Measurements from ENCODE around the gene PON3.
A peak's percentile ranks its signal among the peaks of the same experiment; 100 is the strongest.

Gene PON3

DNA sequence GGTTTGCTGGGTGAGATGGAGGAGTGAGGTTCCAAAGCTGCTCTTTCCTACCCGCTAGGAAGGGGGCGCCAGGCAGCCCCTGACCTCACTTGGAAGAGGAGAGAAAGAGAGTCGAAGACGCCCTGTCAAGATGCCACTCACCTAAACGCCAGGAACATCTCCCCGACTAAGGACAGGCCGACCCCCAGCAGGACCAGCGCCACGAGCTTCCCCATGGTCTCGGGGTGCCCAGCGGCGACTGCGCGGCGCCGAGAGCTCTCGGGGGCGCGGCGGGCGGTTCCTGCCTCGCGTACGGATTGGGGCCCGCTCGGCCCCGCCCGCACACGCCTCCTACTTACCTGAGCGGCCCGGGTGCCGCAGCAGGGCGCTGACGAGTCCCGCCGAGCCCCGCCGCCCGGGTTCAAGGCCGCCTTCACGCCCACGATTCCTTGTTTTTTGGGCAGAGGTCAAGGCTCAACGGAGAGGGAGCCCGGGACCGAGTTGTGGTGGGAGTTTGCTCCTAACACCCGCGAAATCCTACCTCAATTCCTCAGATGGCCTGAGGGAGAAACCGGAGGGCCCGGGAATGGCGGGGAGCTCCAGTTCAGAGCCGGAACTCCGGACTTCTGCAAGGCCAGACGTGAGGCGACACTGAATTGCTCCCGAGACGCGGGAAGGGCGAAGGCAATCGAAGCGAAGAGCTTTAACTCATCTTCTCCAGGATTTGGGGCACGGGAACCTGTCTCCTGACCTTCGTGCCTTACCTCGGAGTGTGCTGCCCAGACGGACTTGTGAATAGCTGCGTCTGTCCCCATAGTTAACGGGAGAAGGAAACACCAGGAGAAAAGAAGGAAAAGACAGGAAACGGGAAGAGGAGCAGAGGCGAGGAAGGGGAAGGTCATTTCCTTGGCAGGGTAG, at the start of gene PON3:
PON3 (minus strand) TSS at position 240 of the 897 bp plus-strand sequence; CDS start at position 215, 25 bp downstream.
- Histone ChIP-seq H3K4me1 (no peaks in the 10 kb centered on the region), H3K4me2 (no peak within 1 kb of the TSS), H3K27me3 (no peaks in the 10 kb centered on the region), H3K4me3 (no peak within 1 kb of the TSS), H4K20me1 (no peaks in the 10 kb centered on the region), H3K36me3 (no peaks in the 10 kb centered on the region), H3K27ac (no peak within 1 kb of the TSS), H3K9ac (no peak within 1 kb of the TSS), H3K9me3 (peaks cover 11% of the 10 kb centered on the region)
- TF ChIP-seq Cebpa-rat (IDR thresholded peaks at IDR 0.05), result no peak

DNA sequence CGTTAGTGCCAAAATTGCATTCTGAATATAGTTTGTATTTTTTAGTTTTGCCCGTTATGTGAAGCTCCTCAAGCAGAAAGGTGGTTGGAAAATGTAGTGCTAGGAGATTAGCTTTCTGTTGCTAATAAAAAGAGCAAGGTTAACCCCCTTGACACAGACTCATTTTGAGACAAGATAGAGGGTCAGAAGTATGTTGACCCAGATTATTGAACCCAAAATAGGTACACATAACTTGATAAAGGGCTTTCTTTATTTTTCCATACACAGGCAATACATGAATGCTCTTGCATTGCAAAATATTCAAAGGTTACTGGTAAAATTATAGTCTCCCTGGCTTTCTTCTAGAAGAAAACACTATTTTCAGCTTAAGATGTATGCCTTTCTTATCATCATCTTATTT, 48.6 kb upstream of the PON3 start:
- Histone ChIP-seq H3K4me1 (no peaks in the 10 kb centered on the region), H3K27ac (no peak overlapping the region), H3K36me3 (no peaks in the 10 kb centered on the region), H4K20me1 (no peaks in the 10 kb centered on the region), H3K27me3 (no peaks in the 10 kb centered on the region), H3K9me3 (no peaks in the 10 kb centered on the region), H3K9ac (no peak overlapping the region), H3K4me3 (no peak overlapping the region), H3K4me2 (no peak overlapping the region)
- no peak for TF ChIP-seq Cebpa-rat (IDR thresholded peaks at IDR 0.05)

DNA sequence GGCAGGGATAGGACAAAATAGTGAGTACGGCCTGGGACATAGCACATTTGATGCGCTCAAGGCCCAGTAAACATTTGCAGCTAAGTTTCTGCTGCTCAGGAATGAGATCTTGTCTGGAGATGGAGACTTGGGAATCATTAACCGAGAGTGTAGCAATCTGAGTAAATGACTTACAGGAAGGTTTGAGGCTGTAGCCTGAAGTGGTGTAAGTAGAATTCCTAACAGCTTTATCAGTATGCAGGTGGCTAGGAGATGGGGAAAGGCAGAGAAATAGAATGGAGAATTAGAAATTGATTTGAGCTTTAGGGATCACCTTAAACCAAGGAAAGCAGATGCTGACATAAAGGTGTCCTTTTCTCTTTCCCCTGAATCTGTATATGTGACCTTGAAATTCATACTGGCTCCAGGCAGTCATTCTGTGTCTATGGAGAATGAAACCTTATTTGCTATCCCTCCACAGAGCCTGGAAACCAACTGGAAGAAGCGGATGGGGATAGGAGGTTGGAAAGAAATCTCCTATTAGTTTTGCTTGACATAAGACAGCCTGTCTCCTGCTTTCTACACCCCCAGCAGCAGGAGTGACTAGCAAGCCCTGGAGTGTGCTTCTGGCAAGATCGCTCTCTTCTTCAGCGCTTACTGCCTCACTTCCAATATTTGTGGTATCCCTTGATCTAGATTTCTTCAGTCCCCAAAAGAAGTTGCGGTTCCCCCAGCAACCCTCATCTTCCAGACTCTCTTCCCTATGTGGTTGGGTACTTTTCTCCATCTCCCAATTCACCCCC, 45.1 kb upstream of the PON3 start:
- Histone ChIP-seq H3K4me1 (peaks cover 3% of the 10 kb centered on the region), H3K9me3 (no peaks in the 10 kb centered on the region), H3K36me3 (no peaks in the 10 kb centered on the region), H4K20me1 (no peaks in the 10 kb centered on the region), H3K4me2 (no peak overlapping the region), H3K27ac (no peak overlapping the region), H3K9ac (no peak overlapping the region), H3K4me3 (no peak overlapping the region), H3K27me3 (no peaks in the 10 kb centered on the region)
- TF ChIP-seq Cebpa-rat (IDR thresholded peaks at IDR 0.05), result no peak

- H3K4me1 ChIP-seq, result peaks cover 10% of the 10 kb centered on the region
- no peak overlapping the region for H3K4me2 ChIP-seq
- no peaks in the 10 kb centered on the region for H3K27me3 ChIP-seq
Measured at GRCh38 chr7:95440394-95441038, 44.3 kb upstream of the PON3 start.

DNA sequence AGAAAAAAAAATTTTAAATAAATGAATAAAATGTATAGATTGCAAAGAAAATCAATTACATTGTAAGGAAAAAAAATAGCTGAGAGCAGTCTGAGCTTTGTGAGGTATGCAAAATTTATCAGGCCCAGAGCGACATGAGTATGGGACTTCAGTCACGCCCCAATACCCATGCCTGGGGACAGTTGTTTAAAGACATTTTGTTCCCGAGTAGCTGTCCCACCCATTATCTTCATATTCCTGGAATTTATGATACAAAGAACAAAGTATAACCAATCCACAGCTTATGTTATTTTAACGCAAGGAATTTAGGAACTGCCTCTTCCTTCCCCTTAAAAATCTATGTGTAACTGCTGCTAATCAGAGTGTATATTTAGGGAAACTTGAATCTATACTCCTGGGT, 40.2 kb upstream of the PON3 start:
- no peaks in the 10 kb centered on the region for H4K20me1 ChIP-seq
- peak overlapping the region; percentile 10; the same call in 1 of the 2 replicates for H3K4me2 ChIP-seq
- H3K4me3 ChIP-seq, result no peak overlapping the region
- no peaks in the 10 kb centered on the region for H3K36me3 ChIP-seq
- no peak overlapping the region for H3K9ac ChIP-seq
- H3K27me3 ChIP-seq, result no peaks in the 10 kb centered on the region
- H3K4me1 ChIP-seq, result peaks cover 23% of the 10 kb centered on the region
- no peaks in the 10 kb centered on the region for H3K9me3 ChIP-seq
- no peak overlapping the region for H3K27ac ChIP-seq
- no peak for TF ChIP-seq Cebpa-rat (IDR thresholded peaks at IDR 0.05)

More at GRCh38 chr7:95440394-95441038, 44.3 kb upstream of the PON3 start:
- Histone ChIP-seq H3K9ac (no peak overlapping the region), H4K20me1 (no peaks in the 10 kb centered on the region), H3K36me3 (no peaks in the 10 kb centered on the region), H3K4me3 (no peak overlapping the region), H3K9me3 (no peaks in the 10 kb centered on the region), H3K27ac (no peak overlapping the region)
- no peak for TF ChIP-seq Cebpa-rat (IDR thresholded peaks at IDR 0.05)

- H4K20me1 ChIP-seq, result no peaks in the 10 kb centered on the region
- no peaks in the 10 kb centered on the region for H3K27me3 ChIP-seq
- H3K4me1 ChIP-seq, result peaks cover 23% of the 10 kb centered on the region
- no peak for TF ChIP-seq Cebpa-rat (IDR thresholded peaks at IDR 0.05)
- H3K9me3 ChIP-seq, result no peaks in the 10 kb centered on the region
- H3K4me2 ChIP-seq, result peak overlapping the region; percentile 85
- peak overlapping the region; percentile 93 for H3K9ac ChIP-seq
- H3K27ac ChIP-seq, result peak overlapping the region; percentile 95
- peak overlapping the region; percentile 79 for H3K4me3 ChIP-seq
- H3K36me3 ChIP-seq, result no peaks in the 10 kb centered on the region
Measured at GRCh38 chr7:95435422-95435780, 39.2 kb upstream of the PON3 start.

GRCh38 chr7:95434557-95435421, 38.6 kb upstream of the PON3 start, which contains the start of gene PON2:
TSS of gene PON2 (minus strand) at chr7:95435028. CDS start at chr7:95434951, 77 bp downstream.
- H3K9me3 ChIP-seq, result no peaks in the 10 kb centered on the region
- peaks cover 1% of the 10 kb centered on the region; the same call in 1 of the 2 replicates for H3K36me3 ChIP-seq
- peak within 1 kb of the TSS; percentile 79 for H3K4me3 ChIP-seq
- peaks cover 23% of the 10 kb centered on the region for H3K4me1 ChIP-seq
- H3K9ac ChIP-seq, result peak within 1 kb of the TSS; percentile 93
- no peaks in the 10 kb centered on the region for H4K20me1 ChIP-seq
- peak within 1 kb of the TSS; percentile 95 for H3K27ac ChIP-seq
- peak within 1 kb of the TSS; percentile 85 for H3K4me2 ChIP-seq
- TF ChIP-seq Cebpa-rat (IDR thresholded peaks at IDR 0.05), result no peak
- H3K27me3 ChIP-seq, result no peaks in the 10 kb centered on the region

GRCh38 chr7:95433952-95434556, 37.9 kb upstream of the PON3 start:
- no peaks in the 10 kb centered on the region for H3K27me3 ChIP-seq
- peak overlapping the region; percentile 79 for H3K4me3 ChIP-seq
- peak overlapping the region; percentile 95 for H3K27ac ChIP-seq
- peaks cover 23% of the 10 kb centered on the region for H3K4me1 ChIP-seq
- TF ChIP-seq Cebpa-rat (IDR thresholded peaks at IDR 0.05), result no peak
- no peaks in the 10 kb centered on the region for H3K9me3 ChIP-seq
- H3K4me2 ChIP-seq, result peak overlapping the region; percentile 85
- no peaks in the 10 kb centered on the region for H4K20me1 ChIP-seq
- peak overlapping the region; percentile 93 for H3K9ac ChIP-seq
- H3K36me3 ChIP-seq, result peaks cover 7% of the 10 kb centered on the region
